SK-N-SH treated with all-trans-retinoic acid at 6 μM for 48 hours (cell line): ENCODE data around the gene PFKFB2.

ENCODE experiments used
- BACH2 ChIP-seq: fragments of 250-450 bp; sonication (Bioruptor Pico); IDR thresholded peaks from 2 replicates; pipeline ENCODE4 v1.9.0; 2021; ENCODE audit warnings: mild to moderate bottlenecking, borderline replicate concordance
- PATZ1 ChIP-seq: fragments of 250-450 bp; sonication (Bioruptor Pico); IDR thresholded peaks from 2 replicates; pipeline ENCODE4 v1.8.0; 2020; ENCODE audit warnings: mild to moderate bottlenecking, moderate library complexity, borderline replicate concordance

DNA sequence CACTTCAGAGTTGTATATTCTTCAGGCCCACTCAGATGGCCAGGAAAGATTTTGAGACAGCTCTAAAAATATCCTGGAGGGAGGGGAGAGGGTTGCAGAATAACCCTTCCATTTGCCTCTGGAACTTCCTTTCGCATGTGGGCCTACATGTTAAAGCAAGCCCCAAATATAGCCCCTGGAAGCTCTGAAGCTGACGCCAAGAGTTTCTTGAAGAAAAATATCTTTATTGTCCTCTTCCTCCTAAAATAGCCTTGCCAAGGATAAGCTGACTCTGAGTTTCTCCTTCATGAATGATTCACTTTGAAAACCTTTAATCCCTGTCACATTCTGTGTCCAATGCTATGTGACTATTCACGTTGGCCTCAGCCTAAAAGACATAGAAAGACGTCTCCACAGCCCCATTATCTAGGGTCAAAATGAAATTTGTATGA is 27.0 kb upstream of the PFKFB2 start:
- TF ChIP-seq BACH2 (no peak), PATZ1 (no peak)
